Stomach (tissue), 9 donors: ENCODE data around the gene CSNK1G1. TPM values are rescaled to one million over a fixed set of nuclear protein-coding genes. Genes with fewer than 3 reads are reported as not detected.

ENCODE experiments used
- DNase-seq, 2 donors: peaks; one replicate each; pipeline versions ENCODE4 v3.0.0 to v3.0.0-alpha.2; 2013 to 2019
- H3K27ac ChIP-seq, 5 donors: fragments of 200-600 bp in 4 of 5; sonication (generic) in 4 of 5; one replicate each; pipeline ENCODE4 v1.5.1; 2013 to 2019; ENCODE audit warnings: mild to moderate bottlenecking in 1 of 5, moderate library complexity in 1 of 5
- H3K27me3 ChIP-seq, 3 donors: fragments of 200-600 bp; sonication (generic); one replicate each; pipeline ENCODE4 v1.5.1; 2017 to 2019; ENCODE audit warnings: mixed run types in 1 of 3
- H3K36me3 ChIP-seq, 4 donors: fragments of 200-600 bp; sonication (generic); 1 replicate in 3 of 4; 2 replicates in 1 of 4; pipeline ENCODE4 v1.5.1; 2016 to 2019
- H3K4me1 ChIP-seq, 4 donors: fragments of 200-600 bp; sonication (generic); one replicate each; pipeline ENCODE4 v1.5.1; 2016 to 2019
- H3K4me3 ChIP-seq, 4 donors: fragments of 200-600 bp; sonication (generic) in 3 of 4; one replicate each; pipeline ENCODE4 v1.5.1; 2016 to 2019; ENCODE audit warnings: mild to moderate bottlenecking in 1 of 4
- H3K9me3 ChIP-seq, 4 donors: fragments of 200-600 bp; sonication (generic); one replicate each; pipeline ENCODE4 v1.5.1; 2016 to 2019
- EP300 ChIP-seq: sonication (generic); formaldehyde crosslinking; IDR thresholded peaks from one replicate; pipeline ENCODE4 v1.6.1; 2017; ENCODE audit warnings: antibody characterized with exemption
- POLR2A ChIP-seq, 4 donors: fragments of 450-650 bp; IDR thresholded peaks; one replicate each; pipeline ENCODE4 v1.6.1; 2016; ENCODE audit warnings: antibody characterized with exemption in 4 of 4, control low read depth in 2 of 4, mild to moderate bottlenecking in 1 of 4, moderate library complexity in 1 of 4
- POLR2AphosphoS5 ChIP-seq, 3 donors: sonication (generic); formaldehyde crosslinking; IDR thresholded peaks; one replicate each; pipeline ENCODE4 v1.6.1; 2016; ENCODE audit warnings: antibody characterized with exemption in 3 of 3
- whole genome bisulfite sequencing, 5 donors: extraction: QIAGEN DNeasy Blood & Tissue Kit in 3 of 5; methylation state at CpG; one replicate each; pipeline versions ENCODE4 v1.1.5 to v1.1.7; 2013 to 2018; 5-methylcytosine and 5-hydroxymethylcytosine counted together
- intact Hi-C: fragments of 100-400 bp; cut with DNase I; formaldehyde crosslinking; loops from one replicate; pipeline ENCODE4 v1.15.1; 2023; ENCODE audit warnings: low total_unique reads
- polyA plus RNA-seq, 3 donors: library from polyadenylated mRNA; stranded (reverse); fragments of 200-250 nt; gene quantifications; one replicate each; pipeline ENCODE4 v1.2.3, GENCODE V29; 2013
- total RNA-seq, 5 donors: library from RNA; depleted of rRNA; stranded (reverse); fragments of >200 nt; gene quantifications; one replicate each; pipeline versions ENCODE4 v1.1.0 to v1.2.3, GENCODE V29; 2014 to 2016
- TF ChIP-seq, protein P1 (sequence below), 7 experiments: fragments of 450-650 bp in 4 of 7; fragments of 200-600 bp in 3 of 7; sonication (generic) in 3 of 7; IDR thresholded peaks; one replicate each; pipeline ENCODE4 v1.5.1; 2016 to 2019; ENCODE audit warnings: antibody characterized with exemption in 7 of 7, control low read depth in 2 of 7, mild to moderate bottlenecking in 1 of 7
- donor health status: healthy with polysubstance abuse.
- donor health status: Bipolar disorder and iron deficiency.
- donor health status: healthy.

Gene CSNK1G1
- total and polyA plus RNA-seq, 8 donors, result 2.4 to 63.1 (median 5.4) TPM

DNA sequence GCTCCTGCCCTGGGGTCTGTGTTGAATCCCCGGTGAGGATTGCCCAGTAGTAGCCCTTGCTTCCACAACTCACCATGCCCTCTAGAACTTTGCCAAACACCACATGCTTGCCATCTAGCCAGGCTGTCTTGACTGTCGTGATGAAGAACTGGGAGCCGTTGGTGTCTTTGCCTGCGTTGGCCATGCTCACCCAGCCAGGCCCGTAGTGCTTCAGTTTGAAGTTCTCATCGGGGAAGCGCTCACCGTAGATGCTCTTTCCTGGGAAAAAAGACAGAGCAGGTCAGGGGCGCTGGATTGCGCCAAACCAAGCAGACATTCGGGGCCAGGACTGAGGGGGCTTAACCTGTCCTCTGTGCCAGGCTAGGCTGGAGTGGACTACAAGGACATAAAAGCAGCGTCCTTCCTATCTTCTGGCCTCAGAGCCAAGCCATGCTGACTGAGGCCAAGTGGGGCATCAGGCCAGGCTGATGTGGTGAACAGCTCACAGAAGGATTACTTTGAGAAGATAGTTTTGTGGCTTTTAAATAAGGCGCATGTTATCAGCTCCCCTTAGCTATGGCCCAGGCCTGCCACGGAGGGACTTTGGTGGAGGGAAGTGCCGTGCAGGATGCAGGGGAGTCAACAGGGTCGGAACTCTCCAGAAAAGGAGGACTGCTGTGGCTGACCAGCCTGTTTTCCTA, 199.2 kb downstream of the CSNK1G1 start:
- Histone ChIP-seq H3K4me3 (no peak overlapping the region), H3K27ac (no peak overlapping the region), H3K4me1 (peaks cover 40 to 72% (median 62%) of the 10 kb centered on the region in 4 donors), H3K9me3 (no peaks in the 10 kb centered on the region), H3K27me3 (peaks cover 0 to 16% (median 13%) of the 10 kb centered on the region in 3 donors), H3K36me3 (peaks cover 63 to 80% (median 78%) of the 10 kb centered on the region in 4 donors)
- WGBS, 5 donors, result 78 to 89% (median 81%) methylated on average over 9 to 16 of the region's 16 CpGs
- DNase-seq, result no peak
- no peak for TF ChIP-seq EP300
- TF ChIP-seq, protein P1, sequence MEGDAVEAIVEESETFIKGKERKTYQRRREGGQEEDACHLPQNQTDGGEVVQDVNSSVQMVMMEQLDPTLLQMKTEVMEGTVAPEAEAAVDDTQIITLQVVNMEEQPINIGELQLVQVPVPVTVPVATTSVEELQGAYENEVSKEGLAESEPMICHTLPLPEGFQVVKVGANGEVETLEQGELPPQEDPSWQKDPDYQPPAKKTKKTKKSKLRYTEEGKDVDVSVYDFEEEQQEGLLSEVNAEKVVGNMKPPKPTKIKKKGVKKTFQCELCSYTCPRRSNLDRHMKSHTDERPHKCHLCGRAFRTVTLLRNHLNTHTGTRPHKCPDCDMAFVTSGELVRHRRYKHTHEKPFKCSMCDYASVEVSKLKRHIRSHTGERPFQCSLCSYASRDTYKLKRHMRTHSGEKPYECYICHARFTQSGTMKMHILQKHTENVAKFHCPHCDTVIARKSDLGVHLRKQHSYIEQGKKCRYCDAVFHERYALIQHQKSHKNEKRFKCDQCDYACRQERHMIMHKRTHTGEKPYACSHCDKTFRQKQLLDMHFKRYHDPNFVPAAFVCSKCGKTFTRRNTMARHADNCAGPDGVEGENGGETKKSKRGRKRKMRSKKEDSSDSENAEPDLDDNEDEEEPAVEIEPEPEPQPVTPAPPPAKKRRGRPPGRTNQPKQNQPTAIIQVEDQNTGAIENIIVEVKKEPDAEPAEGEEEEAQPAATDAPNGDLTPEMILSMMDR (IDR thresholded peaks at IDR 0.05), result no peak
- no peak for TF ChIP-seq POLR2AphosphoS5 (IDR thresholded peaks at IDR 0.05)
- no peak for TF ChIP-seq POLR2A (IDR thresholded peaks at IDR 0.05)
- intact Hi-C loops, result loop anchor here (10.0 kb wide), 1 partner anchor 62 kb away; the partner anchor contains the start of genes CIAO2A and SNX1

DNA sequence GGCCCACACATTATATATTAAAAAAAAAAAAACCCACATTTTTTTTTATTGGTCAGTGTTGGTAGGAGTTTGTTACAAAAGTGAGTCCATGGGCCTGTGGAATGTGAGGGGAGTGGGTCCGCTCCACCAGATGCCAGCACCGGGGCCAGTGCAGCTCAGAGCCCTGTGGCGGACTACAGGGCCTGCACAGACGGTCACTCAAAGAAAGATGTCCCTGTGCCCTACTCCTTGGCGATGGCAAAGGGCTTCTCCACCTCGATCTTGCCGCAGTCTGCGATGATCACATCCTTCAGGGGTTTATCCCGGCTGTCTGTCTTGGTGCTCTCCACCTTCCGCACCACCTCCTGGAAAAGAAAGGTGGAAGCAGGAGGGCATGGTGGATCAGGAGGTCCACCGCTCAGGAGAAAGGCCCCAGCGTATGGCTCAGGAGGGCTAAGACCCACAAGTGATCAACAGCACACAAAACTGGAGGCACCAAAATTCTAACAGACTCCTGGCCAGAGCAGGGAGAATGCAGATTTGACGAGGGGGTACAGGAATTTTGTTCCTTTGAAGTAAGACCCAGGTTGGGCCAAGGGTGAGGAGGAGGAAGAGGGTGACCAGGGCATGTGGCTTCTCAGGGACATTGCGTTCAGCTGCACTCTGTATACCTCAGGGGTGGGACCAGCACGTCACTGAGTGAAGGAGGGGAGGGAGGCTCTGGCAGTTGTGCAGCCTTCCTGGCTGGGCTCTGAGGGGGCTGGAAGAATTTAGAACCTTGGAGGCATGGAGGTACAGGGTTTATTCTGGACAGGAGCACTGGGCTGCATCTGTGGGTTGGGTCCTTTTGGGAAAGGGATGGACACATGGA, 199.9 kb downstream of the CSNK1G1 start:
- Histone ChIP-seq H3K27ac (no peak overlapping the region), H3K27me3 (peaks cover 0 to 24% (median 20%) of the 10 kb centered on the region in 3 donors), H3K9me3 (no peaks in the 10 kb centered on the region), H3K4me3 (no peak overlapping the region), H3K4me1 (peaks cover 40 to 72% (median 62%) of the 10 kb centered on the region in 4 donors), H3K36me3 (peaks cover 59 to 73% (median 72%) of the 10 kb centered on the region in 4 donors)
- DNase-seq, result no peak
- 83 to 89% (median 85%) methylated on average over 15 of the region's 15 CpGs for WGBS, 5 donors
- intact Hi-C loops, result loop anchor here (10.0 kb wide), 1 partner anchor 61 kb away; the partner anchor contains the start of genes CIAO2A and SNX1
- TF ChIP-seq, protein P1 (IDR thresholded peaks at IDR 0.05), result no peak
- TF ChIP-seq EP300 (no peak), POLR2A (IDR thresholded peaks at IDR 0.05) (no peak), POLR2AphosphoS5 (IDR thresholded peaks at IDR 0.05) (no peak)

DNA sequence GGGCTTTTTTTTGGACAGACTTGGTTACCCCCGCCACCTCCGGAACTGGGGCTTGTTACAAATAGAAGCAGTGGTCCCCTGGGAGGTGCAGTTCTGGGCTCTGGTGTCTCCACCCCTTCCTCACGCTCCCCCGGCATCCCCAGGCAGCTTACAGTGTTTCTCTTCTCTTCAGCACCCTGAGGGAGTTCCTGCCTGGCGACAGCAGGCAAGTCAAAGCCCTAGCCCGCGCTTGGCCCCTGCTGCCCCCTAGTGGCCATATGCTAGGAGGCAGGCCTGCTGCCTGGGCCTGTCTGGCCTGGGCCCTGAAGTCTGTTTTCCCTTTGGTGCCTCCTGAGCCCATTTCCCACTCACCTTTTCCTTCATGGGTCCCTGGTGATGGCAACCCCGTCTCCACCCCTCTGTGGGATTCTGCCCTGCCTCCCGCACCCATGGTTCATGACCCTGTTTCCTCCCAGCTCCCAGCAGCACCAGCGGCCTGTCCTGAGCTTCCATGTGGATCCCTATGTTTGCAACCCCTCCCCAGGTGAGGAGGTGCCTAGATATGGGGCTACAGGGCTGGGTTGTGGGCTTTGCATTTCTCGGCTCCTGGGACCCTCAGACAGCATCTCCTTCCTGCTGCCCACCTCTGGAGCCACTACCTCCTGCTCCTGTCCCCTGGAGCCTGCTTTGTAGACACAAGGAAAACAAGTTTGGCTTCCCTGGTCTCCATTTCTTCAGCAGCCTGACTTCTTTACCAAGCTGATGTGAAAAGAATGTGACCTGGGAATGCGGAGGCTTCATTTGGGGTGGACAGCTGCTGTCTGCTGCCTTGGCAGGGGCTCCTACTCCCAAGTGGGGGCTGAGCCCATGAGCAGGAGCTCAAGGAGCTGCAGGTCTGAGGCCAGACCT, 202.2 kb downstream of the CSNK1G1 start:
- no peaks in the 10 kb centered on the region for H3K9me3 ChIP-seq
- intact Hi-C loops, result loop anchor here (10.0 kb wide), 1 partner anchor 59 kb away; the partner anchor contains the start of genes CIAO2A and SNX1
- peak overlapping the region in 1 of 4 donors; percentile 62 for H3K4me3 ChIP-seq
- TF ChIP-seq POLR2A (IDR thresholded peaks at IDR 0.05) (peak in 1 of 4 donors; percentile 27), EP300 (no peak), POLR2AphosphoS5 (IDR thresholded peaks at IDR 0.05) (peak; percentile 38 to 92 (median 38))
- TF ChIP-seq, protein P1 (IDR thresholded peaks at IDR 0.05), result peak in 5 of 7 experiments; percentile 92 to 99 (median 97)
- 10 to 19% (median 15%) methylated on average over 12 of the region's 12 CpGs for WGBS, 5 donors
- peaks cover 0 to 28% (median 22%) of the 10 kb centered on the region in 3 donors for H3K27me3 ChIP-seq
- DNase-seq, result peak; percentile 94 to 96
- H3K4me1 ChIP-seq, result peaks cover 24 to 52% (median 45%) of the 10 kb centered on the region in 4 donors
- H3K36me3 ChIP-seq, result peaks cover 36 to 50% (median 49%) of the 10 kb centered on the region in 4 donors
- peak overlapping the region in 3 of 5 donors; percentile 33 to 49 (median 43) for H3K27ac ChIP-seq
